Esophagus squamous epithelium (tissue), 4 donors: Measurements from ENCODE around the gene GULP1.
"Not testable (repeated sequence)": the region's sequence is repeated elsewhere in the genome, so short reads cannot be mapped to it uniquely, and the experiment has no call there.

Source experiments
- CTCF ChIP-seq, 6 experiments: fragments of 450-650 bp in 4 of 6; fragments of 200-600 bp in 2 of 6; sonication (generic) in 2 of 6; IDR thresholded peaks; one replicate each; pipeline ENCODE4 v1.5.1; 2016 to 2019; ENCODE audit warnings: antibody characterized with exemption in 6 of 6, mild to moderate bottlenecking in 4 of 6, moderate library complexity in 4 of 6
- POLR2A ChIP-seq, 4 donors: fragments of 450-650 bp; IDR thresholded peaks; one replicate each; pipeline ENCODE4 v1.6.1; 2017; ENCODE audit warnings: antibody characterized with exemption in 4 of 4, mild to moderate bottlenecking in 4 of 4, moderate library complexity in 3 of 4

- TF ChIP-seq CTCF, POLR2A (IDR thresholded peaks at IDR 0.05): not testable (repeated sequence)
Observed at GRCh38 chr2:188298937-188299371, 7.3 kb downstream of the GULP1 start.
